SK-N-MC (cell line): Measurements from ENCODE around the gene TMEM150C.

Experiments used
- EZH2 ChIP-seq: fragments of 200-600 bp; sonication (generic); IDR thresholded peaks from one replicate; pipeline ENCODE4 v1.6.1; 2017; ENCODE audit warnings: antibody characterized with exemption
- FOXP2 ChIP-seq: optimal IDR thresholded peaks from 2 replicates; pipeline ENCODE3; 2011; ENCODE audit warnings: mild to moderate bottlenecking, moderate library complexity; ENCODE audit not compliant: insufficient read depth; ENCODE audit errors: extremely low read length, control extremely low read depth
- POLR2AphosphoS5 ChIP-seq: IDR thresholded peaks from 2 replicates; pipeline ENCODE4 v1.6.1; 2012; ENCODE audit warnings: mild to moderate bottlenecking, low read depth, low read length, borderline replicate concordance

GRCh38 chr4:82489987-82490386 is 71.8 kb downstream of the TMEM150C start:
- TF ChIP-seq POLR2AphosphoS5, result no peak
- TF ChIP-seq EZH2, result no peak
- no peak for TF ChIP-seq FOXP2
